ENCODE data around the gene EDEM2.

DNA sequence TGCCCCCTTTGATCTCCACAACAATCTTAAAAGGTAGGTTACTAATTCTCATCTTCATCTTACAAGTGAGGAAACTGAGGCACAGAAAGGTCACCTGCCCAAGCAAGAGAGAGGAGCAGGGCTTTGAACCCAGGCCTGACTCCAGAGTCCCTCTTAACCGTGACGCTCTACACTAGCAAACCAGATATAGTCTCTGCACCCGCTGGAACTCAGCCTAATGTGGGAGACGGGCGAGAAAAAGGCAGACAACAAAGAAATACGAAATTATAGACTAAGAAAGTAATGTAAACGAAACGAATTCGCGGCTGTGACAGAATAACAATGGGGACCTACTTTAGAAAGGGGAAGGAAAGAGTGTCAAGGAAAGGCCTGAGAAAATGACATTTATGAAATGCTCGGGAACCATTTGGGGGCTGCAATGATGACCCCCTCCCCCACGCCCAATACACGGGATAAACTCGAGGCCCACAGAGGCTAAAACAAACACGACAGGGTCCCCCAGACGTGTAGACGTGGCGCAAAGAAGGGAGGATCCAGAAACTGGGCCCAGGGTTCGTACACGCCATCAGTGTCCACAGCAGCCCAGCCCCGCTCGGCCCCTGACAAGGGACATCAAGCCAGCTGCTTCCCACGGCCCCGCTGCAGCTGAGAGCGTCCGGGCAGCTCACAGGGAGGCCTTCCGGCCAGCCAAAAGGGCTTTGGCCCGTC, 55.2 kb downstream of the EDEM2 start:
- TF ChIP-seq, protein P1, sequence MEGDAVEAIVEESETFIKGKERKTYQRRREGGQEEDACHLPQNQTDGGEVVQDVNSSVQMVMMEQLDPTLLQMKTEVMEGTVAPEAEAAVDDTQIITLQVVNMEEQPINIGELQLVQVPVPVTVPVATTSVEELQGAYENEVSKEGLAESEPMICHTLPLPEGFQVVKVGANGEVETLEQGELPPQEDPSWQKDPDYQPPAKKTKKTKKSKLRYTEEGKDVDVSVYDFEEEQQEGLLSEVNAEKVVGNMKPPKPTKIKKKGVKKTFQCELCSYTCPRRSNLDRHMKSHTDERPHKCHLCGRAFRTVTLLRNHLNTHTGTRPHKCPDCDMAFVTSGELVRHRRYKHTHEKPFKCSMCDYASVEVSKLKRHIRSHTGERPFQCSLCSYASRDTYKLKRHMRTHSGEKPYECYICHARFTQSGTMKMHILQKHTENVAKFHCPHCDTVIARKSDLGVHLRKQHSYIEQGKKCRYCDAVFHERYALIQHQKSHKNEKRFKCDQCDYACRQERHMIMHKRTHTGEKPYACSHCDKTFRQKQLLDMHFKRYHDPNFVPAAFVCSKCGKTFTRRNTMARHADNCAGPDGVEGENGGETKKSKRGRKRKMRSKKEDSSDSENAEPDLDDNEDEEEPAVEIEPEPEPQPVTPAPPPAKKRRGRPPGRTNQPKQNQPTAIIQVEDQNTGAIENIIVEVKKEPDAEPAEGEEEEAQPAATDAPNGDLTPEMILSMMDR (IDR thresholded peaks at IDR 0.05), result no peak
- no peak for TF ChIP-seq POLR2A (IDR thresholded peaks at IDR 0.05)
